Measurements from ENCODE around the gene CPA5. TPM values are rescaled to one million over a fixed set of nuclear protein-coding genes. Genes with fewer than 3 reads are reported as not detected.

CPA5 gene
- total RNA-seq, 2 donors from 2014 or later, result not detected

DNA sequence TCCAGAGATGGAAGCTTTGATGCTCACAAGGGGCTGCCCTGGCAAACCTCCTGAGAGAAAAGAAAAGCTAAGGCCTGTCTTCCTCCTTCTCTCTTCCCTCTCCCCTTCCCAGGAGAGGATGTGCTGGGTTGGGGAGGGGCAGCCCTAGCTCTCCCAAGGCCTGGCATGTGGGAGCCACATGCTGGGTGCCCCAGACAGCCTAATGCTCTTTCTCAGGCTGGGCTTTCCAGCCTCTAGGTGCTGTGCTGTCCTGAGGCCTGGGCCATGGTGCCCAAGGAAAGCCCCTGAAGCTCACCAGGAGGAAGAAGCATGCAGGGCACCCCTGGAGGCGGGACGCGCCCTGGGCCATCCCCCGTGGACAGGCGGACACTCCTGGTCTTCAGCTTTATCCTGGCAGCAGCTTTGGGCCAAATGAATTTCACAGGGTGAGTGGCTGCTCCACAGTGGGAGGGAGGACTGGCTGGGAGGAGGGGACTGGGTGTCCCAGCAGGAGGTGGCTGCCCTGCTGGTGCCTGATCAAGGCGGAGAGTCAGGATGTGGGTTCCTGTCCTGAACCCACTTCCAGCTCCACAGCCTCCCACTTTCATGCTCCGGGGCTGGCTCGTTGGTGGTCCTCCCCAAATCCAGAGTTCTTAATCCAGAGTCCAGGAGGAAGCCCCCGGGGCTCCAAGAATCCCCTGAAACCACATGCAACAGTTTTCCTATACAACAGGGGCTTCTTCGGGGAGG is 1.7 kb downstream of the CPA5 start:
- H3K9me3 ChIP-seq, result no peaks in the 10 kb centered on the region
- H3K36me3 ChIP-seq, result no peaks in the 10 kb centered on the region
- peaks cover 0 to 6% of the 10 kb centered on the region in 2 donors for H3K4me1 ChIP-seq
- TF ChIP-seq, protein P1, sequence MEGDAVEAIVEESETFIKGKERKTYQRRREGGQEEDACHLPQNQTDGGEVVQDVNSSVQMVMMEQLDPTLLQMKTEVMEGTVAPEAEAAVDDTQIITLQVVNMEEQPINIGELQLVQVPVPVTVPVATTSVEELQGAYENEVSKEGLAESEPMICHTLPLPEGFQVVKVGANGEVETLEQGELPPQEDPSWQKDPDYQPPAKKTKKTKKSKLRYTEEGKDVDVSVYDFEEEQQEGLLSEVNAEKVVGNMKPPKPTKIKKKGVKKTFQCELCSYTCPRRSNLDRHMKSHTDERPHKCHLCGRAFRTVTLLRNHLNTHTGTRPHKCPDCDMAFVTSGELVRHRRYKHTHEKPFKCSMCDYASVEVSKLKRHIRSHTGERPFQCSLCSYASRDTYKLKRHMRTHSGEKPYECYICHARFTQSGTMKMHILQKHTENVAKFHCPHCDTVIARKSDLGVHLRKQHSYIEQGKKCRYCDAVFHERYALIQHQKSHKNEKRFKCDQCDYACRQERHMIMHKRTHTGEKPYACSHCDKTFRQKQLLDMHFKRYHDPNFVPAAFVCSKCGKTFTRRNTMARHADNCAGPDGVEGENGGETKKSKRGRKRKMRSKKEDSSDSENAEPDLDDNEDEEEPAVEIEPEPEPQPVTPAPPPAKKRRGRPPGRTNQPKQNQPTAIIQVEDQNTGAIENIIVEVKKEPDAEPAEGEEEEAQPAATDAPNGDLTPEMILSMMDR (IDR thresholded peaks at IDR 0.05), result no peak
- H3K4me3 ChIP-seq, result no peak overlapping the region
- DNase-seq (ENCODE audit: low spot score), result no peak
- H3K27me3 ChIP-seq, result no peaks in the 10 kb centered on the region
- no peak overlapping the region for H3K27ac ChIP-seq

DNA sequence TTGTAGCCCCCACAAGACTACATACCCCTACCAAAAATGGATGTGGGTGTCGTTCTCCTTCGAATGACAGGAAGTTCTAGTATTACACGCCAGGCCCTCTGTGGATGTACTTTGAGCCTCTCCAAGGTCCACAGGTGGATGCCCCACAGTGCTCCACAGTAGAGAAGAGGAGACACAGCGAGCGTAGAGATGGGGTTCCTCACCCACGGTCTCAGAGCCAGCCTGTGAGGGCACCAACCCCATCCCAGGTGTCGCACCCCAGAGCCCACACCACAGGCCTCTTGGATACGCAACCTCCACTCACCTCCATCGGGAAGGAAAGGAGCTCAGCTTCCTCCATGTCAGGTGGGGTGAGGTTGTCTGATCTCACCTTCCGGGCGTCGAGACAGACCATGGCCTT is 2.3 kb downstream of the CPA5 start:
- Histone ChIP-seq H3K27ac (no peak overlapping the region), H3K36me3 (no peaks in the 10 kb centered on the region), H3K4me3 (no peak overlapping the region), H3K9me3 (no peaks in the 10 kb centered on the region), H3K4me1 (peaks cover 0 to 12% of the 10 kb centered on the region in 2 donors), H3K27me3 (no peaks in the 10 kb centered on the region)
- no peak for DNase-seq (ENCODE audit: low spot score)
- TF ChIP-seq, protein P1 (IDR thresholded peaks at IDR 0.05), result no peak

DNA sequence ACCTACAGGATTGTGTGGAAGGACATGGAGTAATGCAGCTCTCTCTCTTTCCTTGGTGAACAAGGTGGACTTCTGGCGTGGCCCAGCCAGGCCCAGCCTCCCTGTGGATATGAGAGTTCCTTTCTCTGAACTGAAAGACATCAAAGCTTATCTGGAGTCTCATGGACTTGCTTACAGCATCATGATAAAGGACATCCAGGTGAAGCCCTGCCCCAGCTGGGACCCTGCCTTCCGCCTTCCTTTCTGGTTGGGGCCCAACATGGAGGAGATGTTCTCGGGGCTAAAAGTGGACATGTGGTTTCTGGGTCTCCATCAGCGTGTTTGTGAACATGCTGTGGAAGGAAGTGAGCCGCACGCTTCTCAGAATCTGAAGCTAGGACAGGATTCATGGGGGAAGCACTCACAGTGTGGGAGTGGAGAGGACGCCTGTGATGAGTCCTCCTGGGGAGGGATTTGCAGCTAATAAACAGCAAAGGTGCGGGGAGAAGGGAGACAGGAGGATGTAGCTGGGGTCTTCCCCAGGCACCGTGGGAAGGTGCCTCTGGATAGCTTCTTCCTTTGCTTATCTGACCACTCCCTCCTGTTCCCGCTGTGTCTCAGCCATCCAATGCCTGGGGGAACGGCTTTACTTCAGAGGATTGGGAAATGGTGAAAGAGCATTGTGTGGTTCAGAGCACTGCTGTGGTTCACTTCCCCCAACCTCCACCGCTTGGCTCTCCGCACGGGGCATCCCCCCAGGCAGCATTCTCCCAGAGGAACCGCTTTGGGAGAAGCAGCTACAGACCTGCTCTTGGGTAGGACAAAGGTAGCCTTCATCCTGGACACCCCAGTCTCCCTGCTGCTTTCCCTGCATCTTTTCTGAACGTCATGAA is 5.5 kb downstream of the CPA5 start:
- Histone ChIP-seq H3K4me3 (no peak overlapping the region), H3K27ac (peak overlapping the region; percentile 16 to 24), H3K9me3 (no peaks in the 10 kb centered on the region), H3K36me3 (no peaks in the 10 kb centered on the region), H3K4me1 (peaks cover 0 to 18% of the 10 kb centered on the region in 2 donors), H3K27me3 (no peaks in the 10 kb centered on the region)
- TF ChIP-seq, protein P1 (IDR thresholded peaks at IDR 0.05), result no peak
- no peak for DNase-seq (ENCODE audit: low spot score)

DNA sequence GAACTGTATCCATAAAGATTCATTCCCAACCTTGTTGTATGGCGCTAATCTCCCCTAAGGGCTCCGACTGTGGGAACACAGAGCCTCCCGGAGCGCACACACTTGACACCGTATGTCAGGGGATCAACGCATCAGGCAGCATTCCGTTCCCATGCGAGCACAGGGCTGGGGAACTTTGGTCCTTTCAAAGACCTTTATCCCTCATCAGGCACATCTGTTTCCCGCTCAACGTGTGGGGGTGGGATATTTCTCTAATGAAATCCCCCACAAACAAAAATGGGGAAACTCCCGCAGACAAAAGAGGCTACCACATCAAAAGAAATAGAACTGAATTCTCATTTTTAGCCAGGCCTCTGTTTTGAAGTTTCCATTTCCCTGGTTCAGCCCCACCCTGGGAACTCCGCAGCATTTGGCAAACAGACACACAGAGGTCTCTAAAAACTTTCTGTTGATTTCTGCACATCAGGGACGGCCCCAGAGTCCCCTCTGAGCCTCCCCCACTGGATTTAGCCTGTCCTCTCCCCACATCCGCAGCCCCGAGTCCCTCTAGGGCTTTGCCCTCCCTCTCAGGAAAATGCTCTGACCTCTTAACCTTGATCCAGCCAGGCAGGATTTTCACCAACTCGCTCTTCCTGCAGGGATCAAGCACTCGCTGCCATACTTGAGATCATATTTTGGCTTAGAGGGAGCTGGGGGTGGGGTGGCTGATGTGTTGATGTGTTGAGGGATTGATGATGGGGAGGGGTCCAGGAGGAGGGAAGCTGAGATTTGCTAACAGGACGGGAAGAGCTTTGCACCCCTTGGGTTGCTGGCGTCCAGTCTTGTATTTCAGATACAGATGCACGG is 6.6 kb downstream of the CPA5 start:
- Histone ChIP-seq H3K4me1 (peaks cover 0 to 23% of the 10 kb centered on the region in 2 donors), H3K4me3 (no peak overlapping the region), H3K9me3 (no peaks in the 10 kb centered on the region), H3K36me3 (no peaks in the 10 kb centered on the region), H3K27me3 (no peaks in the 10 kb centered on the region), H3K27ac (peak overlapping the region; percentile 0 to 24)
- TF ChIP-seq, protein P1 (IDR thresholded peaks at IDR 0.05), result no peak
- no peak for DNase-seq (ENCODE audit: low spot score)

GRCh38 chr7:130351791-130352090 is 7.1 kb downstream of the CPA5 start:
- peak overlapping the region in 1 of 2 donors; percentile 64 for H3K27ac ChIP-seq
- no peak overlapping the region for H3K4me3 ChIP-seq
- DNase-seq (ENCODE audit: low spot score), result no peak
- H3K4me1 ChIP-seq, result peaks cover 0 to 29% of the 10 kb centered on the region in 2 donors
- H3K9me3 ChIP-seq, result no peaks in the 10 kb centered on the region
- no peaks in the 10 kb centered on the region for H3K27me3 ChIP-seq
- TF ChIP-seq, protein P1 (IDR thresholded peaks at IDR 0.05), result no peak
- H3K36me3 ChIP-seq, result no peaks in the 10 kb centered on the region
